HG02981 (cell line): Measurements from ENCODE around the gene PTPRJ.

Experiments used
- ATAC-seq: cut with Tn5 transposase; IDR thresholded peaks from one replicate; pipeline ENCODE4 v1.9.1; 2021; ENCODE audit warnings: mild to moderate bottlenecking, moderate library complexity; ENCODE audit not compliant: unreplicated experiment

Gene PTPRJ

GRCh38 chr11:48193876-48194275 lies 213.5 kb downstream of the PTPRJ start:
- no peak for ATAC-seq

- no peak for ATAC-seq
Observed at GRCh38 chr11:48207881-48208280, 227.5 kb downstream of the PTPRJ start.

- ATAC-seq = no peak
Observed at GRCh38 chr11:48210052-48210451, 229.7 kb downstream of the PTPRJ start.

- ATAC-seq = no peak
Observed at GRCh38 chr11:48216510-48216909, 236.2 kb downstream of the PTPRJ start, which contains the start of gene OR4B1. Gene OR4B1, plus strand, starts transcription at chr11:48216810. Its CDS starts 0 bp downstream, at chr11:48216810.
